Measurements from ENCODE around the gene NDEL1.

DNA sequence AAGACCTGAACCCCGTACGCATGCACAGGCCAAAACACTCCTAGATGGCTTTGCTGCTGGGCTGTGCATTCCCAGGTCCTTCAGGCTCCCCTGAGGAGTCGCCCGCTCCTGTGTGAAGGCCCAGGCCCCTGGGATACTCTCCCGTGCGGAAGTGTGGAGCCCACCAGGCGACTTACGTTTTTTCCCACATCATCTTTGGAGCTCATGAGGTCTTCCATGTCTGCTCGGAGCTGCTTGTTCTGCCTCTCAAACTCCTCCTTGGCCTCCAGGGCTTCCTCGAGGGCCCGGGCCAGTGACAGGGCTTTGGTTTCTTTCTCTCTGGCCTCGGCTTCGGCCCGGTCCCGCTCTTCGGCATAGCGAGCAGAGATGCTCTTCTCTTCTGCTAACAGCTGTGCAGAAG lies 56.4 kb downstream of the NDEL1 start:
- TF ChIP-seq, protein P1, sequence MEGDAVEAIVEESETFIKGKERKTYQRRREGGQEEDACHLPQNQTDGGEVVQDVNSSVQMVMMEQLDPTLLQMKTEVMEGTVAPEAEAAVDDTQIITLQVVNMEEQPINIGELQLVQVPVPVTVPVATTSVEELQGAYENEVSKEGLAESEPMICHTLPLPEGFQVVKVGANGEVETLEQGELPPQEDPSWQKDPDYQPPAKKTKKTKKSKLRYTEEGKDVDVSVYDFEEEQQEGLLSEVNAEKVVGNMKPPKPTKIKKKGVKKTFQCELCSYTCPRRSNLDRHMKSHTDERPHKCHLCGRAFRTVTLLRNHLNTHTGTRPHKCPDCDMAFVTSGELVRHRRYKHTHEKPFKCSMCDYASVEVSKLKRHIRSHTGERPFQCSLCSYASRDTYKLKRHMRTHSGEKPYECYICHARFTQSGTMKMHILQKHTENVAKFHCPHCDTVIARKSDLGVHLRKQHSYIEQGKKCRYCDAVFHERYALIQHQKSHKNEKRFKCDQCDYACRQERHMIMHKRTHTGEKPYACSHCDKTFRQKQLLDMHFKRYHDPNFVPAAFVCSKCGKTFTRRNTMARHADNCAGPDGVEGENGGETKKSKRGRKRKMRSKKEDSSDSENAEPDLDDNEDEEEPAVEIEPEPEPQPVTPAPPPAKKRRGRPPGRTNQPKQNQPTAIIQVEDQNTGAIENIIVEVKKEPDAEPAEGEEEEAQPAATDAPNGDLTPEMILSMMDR (tag by site-specific recombination; IDR thresholded peaks at IDR 0.05) = no peak
- no peak for TF ChIP-seq ZNF24 (tag by site-specific recombination; IDR thresholded peaks at IDR 0.05)
- no peak for TF ChIP-seq KLF1 (tag by site-specific recombination; IDR thresholded peaks at IDR 0.05)
- no peak for TF ChIP-seq ZNF335 (tag by site-specific recombination; conservative IDR thresholded peaks at IDR 0.05)
- no peak for TF ChIP-seq BCL11B (tag by site-specific recombination; IDR thresholded peaks at IDR 0.05; ENCODE audit: low read depth)
- TF ChIP-seq ZNF146 (tag by site-specific recombination; IDR thresholded peaks at IDR 0.05) = no peak
- TF ChIP-seq BCL11A (tag by site-specific recombination; IDR thresholded peaks at IDR 0.05; ENCODE audit: low read depth) = no peak
- TF ChIP-seq, protein P2, sequence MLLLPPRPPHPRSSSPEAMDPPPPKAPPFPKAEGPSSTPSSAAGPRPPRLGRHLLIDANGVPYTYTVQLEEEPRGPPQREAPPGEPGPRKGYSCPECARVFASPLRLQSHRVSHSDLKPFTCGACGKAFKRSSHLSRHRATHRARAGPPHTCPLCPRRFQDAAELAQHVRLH (tag by site-specific recombination; IDR thresholded peaks at IDR 0.05) = no peak
- TF ChIP-seq, protein P3, sequence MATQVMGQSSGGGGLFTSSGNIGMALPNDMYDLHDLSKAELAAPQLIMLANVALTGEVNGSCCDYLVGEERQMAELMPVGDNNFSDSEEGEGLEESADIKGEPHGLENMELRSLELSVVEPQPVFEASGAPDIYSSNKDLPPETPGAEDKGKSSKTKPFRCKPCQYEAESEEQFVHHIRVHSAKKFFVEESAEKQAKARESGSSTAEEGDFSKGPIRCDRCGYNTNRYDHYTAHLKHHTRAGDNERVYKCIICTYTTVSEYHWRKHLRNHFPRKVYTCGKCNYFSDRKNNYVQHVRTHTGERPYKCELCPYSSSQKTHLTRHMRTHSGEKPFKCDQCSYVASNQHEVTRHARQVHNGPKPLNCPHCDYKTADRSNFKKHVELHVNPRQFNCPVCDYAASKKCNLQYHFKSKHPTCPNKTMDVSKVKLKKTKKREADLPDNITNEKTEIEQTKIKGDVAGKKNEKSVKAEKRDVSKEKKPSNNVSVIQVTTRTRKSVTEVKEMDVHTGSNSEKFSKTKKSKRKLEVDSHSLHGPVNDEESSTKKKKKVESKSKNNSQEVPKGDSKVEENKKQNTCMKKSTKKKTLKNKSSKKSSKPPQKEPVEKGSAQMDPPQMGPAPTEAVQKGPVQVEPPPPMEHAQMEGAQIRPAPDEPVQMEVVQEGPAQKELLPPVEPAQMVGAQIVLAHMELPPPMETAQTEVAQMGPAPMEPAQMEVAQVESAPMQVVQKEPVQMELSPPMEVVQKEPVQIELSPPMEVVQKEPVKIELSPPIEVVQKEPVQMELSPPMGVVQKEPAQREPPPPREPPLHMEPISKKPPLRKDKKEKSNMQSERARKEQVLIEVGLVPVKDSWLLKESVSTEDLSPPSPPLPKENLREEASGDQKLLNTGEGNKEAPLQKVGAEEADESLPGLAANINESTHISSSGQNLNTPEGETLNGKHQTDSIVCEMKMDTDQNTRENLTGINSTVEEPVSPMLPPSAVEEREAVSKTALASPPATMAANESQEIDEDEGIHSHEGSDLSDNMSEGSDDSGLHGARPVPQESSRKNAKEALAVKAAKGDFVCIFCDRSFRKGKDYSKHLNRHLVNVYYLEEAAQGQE (tag by site-specific recombination; IDR thresholded peaks at IDR 0.05) = no peak
- TF ChIP-seq ZNF548 (tag by site-specific recombination; IDR thresholded peaks at IDR 0.05) = no peak
- no peak for TF ChIP-seq ZBTB1 (tag by site-specific recombination; IDR thresholded peaks at IDR 0.05)
- no peak for TF ChIP-seq ZNF792 (tag by site-specific recombination; IDR thresholded peaks at IDR 0.05)

All from HEK293 (cell line).